Stimulated activated CD8-positive, alpha-beta memory T cell treated with anti-CD3 and anti-CD28 coated beads, Interleukin-7, amount 100 ng/mL, for 48 hours (primary cell): ENCODE measurements around the gene LDLRAD2.

ENCODE experiments used
- DNase-seq, 2 donors: peaks; one replicate each; pipeline ENCODE4 v3.0.0-alpha.2; 2020; ENCODE audit warnings: low read depth in 1 of 2; ENCODE audit errors: extremely low read depth in 1 of 2

The LDLRAD2 gene

DNA sequence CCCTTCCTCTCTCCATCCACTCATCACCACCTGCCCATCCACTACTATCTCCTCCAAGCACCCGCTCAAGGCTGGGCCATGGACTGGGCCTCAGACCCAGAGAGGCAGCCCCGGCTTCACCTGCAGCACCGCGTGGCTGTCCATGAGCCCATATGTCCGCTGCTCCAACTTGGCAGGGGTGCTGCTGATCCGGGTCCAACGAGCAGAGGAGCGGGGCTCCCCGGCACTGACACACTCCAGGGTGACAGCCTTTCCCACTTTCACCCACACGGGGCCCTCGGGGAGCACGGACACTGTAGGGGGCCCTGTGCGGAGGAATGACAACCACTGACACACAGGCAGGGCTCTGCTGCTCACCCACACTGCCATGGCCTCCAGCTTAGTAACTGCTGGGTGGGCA lies 28.9 kb downstream of the LDLRAD2 start:
- DNase-seq = no peak

DNA sequence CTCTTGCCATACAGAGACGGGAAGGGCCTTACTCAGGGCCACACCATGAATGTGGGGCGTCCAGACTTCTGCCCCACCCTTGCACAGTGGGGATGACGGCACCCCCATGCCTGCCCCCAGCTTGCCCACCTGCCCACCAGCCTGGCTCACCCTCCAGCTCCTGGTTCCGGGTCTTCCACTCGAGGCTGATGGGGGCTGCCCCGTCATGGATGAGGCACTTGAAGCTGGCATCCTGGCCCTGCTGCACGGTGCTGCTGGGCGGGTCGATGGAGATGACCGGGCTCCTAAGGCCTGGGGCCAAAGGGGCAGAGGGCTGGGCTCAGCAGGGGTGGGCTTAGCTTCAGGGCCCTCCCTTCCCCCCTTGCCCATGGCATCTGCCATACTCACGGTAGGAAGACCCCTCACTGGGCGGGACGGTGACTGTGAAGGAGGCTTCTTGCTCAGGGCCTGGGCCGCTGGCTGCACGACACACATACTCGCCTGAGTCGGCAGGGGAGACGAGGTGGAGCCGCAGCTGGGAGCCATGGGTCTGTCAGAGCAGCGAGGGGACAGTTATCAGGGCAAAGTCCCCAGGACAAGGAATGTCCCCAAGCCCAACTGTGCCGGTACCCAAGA lies 29.9 kb downstream of the LDLRAD2 start:
- no peak for DNase-seq

DNA sequence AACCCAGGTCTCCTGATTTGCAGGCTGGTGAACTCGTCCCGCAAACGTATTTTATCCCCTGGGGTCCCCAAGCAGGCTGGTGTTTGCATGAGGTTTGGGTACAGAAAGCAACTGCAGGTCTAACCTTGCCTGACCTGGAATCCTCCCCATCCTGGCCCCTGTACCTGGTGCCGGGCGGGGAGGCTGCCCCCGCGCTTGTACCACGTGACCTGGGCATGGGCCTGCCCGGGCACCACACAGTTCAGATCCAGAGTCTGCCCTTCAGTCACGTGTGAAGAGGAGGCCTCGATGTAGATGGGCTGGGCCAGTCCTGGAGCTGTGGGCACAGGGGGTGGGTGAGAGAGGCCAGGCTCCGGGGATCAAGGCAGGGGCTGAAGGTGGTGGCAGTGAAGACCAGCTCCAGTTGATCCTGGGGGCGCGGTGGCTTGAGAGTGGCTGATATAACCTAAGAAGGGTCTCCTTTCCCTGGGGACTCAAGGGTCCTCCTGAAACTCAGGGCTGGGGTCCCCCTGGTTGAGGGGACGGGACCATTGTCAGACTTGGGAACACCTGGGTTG lies 30.6 kb downstream of the LDLRAD2 start:
- no peak for DNase-seq

DNA sequence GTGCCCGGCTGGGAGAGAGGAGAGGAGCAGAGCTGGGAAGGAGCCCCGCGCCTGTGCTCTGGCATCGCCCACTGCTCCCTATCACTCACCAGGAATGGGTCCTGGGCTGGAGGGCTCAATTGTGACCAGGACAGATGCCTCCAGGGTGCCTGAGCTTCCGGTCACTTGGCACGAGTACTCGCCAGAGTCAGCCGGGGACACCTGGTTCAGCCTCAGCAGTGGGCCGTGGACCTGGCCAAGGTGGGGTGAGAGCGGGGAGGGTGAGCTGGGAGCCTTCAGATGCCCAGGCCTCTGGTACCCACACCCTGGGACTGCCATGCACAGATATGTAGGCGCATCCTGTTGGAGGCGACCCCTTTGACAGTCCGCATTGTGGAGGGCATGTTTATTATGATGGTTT lies 31.1 kb downstream of the LDLRAD2 start:
- no peak for DNase-seq

DNA sequence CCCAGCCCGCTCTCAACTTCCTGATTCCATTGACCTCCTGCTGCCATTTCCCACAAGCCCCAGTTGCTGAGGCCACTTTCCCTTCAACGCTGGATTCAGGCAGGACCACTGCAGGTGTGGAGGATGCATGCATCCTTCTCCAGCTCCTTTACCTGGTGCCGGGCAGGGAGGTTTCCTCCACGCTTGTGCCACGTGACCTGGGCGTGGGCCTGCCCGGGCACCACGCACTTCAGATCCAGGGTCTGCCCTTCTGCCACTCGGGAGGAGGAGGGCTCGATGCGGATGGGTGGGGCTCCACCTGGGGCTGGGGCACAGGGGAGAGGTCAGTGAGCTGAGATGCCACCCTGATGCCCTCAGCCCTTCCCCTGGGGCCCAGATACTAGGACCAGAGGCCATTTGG lies 31.9 kb downstream of the LDLRAD2 start:
- DNase-seq = no peak

DNA sequence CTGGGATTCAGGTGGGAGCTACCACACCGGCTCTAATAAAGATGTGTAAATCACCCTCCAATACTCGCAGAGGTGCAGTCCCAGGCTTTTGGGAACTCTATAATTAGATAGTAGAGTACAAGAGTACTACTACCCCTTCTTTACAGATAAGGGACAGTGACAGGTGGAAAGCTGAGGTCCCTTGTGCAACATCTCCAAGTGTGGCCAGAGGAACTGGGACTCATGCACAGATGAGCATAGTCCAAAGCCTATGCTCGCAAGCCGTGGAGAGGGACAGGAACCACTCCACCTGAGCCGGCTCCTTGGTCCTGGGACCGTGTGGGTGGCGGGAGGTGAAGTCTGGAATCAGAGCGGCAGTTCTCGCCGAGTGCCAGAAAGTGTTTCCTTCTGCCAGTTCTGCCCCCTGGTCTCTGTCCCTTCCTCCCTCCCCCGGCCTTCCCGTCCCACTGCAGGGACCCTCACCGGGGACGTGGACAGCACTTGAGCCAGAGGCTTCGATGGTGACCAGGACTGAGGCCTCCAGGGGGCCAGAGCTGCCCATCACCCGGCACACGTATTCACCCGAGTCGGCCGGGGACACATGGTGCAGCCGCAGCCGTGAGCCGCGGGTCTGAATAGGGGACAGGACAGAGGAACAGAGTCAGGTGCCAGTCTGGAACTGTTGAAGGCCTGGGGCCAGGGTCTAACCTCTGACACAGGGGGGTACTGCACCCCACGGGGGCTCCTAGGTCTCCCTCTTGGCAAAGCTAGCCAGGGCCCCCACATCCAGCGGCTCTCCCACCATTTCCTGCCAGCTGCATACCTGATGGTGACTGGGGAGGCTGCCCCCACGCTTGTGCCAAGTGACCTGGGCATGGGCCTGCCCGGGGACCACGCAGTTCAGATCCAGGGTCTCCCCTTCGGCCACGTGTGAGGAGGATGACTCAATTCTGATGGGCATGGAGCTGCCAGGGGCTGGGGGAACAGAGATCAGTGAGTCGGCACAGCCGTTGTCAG lies 33.9 kb downstream of the LDLRAD2 start:
- DNase-seq = no peak

DNA sequence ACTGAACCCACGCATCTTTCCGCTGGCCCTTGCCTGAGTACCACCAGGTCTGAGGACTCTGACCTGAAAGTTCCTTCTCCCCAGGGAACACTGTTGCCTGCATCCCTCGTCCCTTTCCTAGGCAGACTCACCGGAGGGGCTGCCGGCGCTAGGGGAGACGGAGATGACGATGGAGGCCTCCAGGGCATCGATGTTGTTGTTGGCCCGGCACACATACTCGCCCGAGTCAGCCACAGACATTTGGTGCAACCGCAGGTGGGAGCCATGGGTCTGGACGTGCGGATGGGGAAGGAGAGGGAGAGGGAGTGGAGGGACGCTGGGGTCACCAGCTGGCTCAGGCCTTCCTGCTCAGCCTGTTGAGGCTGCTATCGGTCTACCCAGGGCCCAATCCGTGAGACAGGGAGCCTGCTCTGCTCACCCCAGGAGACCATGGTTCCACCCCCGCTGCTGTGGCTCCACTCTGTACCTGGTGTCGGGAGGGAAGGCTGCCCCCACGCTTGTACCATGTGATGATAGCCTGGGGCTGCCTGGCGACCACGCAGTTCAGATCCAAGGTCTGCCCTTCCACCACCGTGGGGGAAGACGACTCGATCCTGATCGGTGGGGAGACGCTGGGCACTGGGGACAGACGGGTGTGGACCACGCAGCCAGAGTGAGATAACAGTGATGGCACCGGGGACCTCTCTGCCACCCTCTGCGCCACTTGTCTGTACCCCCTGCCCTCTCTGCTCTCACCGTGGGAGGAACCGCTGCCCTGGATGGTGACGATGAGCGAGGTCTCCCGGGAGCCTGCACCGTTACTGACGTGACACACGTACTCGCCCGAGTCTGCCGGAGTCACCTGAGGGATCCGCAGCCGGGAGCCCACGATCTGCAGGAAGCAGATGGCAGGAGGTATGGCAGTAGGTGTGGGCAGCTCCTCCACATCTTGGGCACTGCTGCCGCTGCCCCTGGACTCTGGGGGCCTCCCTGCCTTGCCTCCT lies 35.4 kb downstream of the LDLRAD2 start:
- no peak for DNase-seq

DNA sequence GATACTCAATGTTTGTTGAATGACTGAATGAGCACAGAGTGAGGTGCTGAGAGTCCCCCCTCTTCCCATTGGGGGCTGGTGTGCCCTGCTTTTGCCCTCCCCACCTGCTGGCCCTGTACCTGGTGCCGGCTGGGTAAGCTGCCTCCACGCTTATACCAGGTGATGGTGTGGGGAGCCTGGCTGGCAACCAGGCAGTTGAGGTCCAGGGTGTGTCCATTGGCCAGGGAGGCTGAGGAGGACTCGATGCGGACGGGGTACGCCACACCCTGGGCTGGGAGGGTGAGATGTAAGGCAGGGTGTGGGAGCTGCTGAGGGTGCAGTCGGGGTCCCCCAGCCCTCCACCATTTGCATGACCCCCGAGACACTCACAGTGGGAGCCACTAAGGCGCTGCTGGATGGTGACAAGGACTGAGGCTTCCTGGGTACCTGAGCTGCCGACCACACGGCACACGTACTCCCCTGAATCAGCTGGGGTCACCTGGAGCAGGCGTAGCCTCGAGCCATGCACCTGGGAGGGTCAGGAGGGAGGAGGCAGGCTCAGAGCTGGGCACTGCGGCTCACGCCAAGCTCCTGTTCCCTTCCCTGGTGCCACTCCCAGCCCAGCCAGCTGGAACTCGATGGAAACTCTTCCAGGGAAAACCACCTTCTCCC lies 36.6 kb downstream of the LDLRAD2 start:
- no peak for DNase-seq

DNA sequence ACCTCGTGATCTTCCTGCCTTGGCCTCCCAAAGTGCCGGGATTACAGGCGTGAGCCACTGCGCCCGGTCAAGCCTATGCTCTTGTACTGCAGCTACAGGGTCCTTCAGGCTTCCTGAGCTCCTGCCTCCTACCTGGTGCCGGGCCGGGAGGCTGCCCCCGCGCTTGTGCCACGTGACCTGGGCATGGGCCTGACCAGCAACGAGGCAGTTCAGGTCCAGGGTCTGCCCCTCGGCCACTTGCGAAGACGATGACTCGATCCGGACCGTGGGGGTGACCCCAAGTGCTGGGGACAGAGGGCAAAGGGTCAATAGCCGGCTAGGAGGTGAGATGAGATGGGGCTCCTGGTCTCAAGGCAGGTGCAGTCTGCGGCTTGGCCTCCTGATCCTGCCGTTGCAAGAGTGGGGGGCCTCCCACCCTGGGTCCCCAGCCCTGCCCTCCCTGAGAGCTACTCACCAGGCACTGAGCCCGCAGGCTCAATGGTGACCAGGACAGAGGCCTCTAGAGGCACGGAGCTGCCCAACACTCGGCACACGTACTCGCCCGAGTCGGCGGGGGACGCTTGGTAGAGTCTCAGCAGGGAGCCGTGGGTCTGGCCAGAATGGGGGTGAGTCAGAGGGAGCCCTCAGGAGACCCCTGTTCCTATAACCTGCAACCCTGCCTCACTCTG lies 38.0 kb downstream of the LDLRAD2 start:
- DNase-seq = no peak

DNA sequence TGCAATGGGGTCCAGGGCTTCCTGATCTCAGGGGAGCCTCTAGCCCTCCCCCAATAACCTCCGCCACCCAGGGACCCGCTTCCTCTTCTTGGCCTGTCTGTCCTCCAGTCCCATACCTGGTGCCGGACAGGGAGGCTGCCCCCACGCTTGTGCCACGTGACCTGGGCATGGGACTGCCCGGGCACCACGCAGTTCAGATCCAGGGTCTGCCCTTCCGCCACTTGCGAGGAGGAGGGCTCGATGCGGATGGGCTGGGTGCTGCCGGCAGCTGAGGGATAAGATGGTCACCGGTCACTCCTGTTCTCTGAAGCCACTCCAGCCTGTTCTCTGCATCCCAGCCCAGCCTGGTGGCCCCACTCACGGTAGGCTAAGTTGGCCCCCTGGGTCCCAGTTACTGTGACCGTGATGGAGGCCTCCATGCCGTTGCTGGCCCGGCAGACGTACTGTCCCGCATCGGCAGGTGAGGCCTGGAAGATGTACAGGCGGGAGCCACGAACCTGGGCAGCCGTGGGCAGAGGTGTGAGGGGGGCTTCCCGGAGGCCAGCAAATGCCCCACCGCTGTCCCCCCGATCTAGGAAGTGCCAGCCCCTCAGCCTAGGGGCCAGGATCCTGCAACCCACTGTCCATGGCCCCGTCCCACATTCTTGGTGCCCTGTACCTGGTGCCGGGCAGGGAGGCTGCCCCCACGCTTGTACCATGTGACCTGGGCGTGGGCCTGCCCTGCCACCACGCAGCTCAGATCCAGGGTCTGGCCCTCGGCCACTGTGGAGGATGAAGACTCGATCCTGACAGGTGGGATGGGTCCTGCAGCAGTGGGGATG lies 39.6 kb downstream of the LDLRAD2 start:
- no peak for DNase-seq

DNA sequence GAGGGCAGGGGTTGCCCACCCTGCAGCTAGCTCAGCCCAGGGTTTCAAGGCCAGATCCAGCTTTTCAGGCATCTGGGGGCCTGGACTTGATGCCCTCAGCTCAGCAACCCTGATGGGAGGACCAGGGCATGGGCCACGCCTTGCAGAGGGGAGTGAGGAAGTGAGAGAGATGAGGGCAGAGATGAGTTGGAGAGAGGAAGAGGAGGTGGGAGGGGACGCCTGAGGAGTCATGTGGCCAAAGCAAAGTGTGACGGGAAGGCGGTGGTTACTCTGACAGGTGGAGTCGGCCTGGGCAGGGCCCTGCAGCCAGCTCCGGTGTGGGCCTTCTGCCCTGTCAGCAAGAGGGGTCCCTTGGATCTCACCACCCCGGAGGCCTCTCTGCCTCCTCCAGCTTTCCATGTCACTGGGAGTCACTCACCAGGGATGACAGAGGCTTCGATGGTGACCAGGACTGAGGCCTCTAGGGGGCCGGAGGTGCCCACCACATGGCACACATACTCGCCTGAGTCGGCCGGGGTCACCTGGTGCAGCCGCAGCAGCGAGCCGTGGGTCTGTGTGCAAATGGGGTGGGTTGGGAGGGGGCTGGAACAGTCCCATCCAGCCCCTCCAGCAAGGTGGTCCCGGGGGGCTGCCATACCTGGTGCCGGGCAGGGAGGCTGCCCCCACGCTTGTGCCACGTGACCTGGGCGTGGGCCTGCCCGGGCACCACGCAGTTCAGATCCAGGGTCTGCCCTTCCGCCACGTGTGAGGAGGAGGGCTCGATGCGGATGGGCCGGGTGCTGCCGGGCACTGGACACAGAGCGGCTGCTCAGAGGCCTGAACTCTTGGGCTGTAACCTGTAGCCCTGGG lies 40.4 kb downstream of the LDLRAD2 start:
- DNase-seq = no peak

DNA sequence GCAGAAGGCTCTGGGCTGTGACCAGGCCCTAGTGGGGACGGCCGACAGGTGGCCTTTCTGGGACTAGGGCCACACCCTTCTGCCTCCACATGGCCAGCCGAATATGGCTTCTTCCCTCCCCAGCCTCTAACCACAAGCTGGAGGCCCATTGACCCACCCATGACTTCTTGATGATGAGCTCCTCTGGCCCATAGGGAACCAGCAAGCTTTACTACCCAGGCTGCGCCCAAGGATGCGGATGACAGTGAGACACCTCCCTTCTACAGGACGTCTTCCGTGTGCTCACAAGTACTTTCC lies 41.0 kb downstream of the LDLRAD2 start:
- DNase-seq = no peak

DNA sequence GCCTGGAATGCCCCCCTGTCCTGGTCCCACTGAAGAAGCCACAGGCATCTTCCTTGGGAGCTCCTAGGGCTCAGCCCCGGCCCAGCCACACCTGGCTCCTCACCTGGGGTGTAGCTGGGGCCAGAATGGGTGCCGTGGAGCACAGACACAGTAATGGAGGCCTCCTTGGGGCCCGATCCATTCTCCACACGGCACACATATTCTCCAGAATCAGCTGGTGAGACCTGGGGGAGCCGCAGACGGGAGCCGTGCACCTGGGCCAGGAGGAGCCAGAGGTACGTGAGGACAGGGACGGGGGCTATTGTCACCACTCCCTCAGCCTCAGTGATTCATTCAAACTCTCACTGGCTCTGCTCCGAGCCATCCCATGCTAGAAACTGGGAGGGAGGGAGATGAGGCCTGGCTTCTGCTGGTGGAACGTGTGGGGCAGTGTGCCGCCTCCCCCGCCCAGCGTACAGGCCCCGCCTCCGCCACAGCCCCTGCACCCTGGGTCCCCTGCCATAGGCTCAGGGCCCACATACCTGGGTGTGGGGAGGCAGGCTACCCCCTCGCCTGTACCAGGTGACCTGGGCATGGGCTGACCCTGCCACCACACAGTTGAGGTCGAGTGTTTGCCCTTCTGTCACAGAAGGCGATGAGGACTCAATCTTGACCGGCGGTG lies 42.2 kb downstream of the LDLRAD2 start:
- no peak for DNase-seq

DNA sequence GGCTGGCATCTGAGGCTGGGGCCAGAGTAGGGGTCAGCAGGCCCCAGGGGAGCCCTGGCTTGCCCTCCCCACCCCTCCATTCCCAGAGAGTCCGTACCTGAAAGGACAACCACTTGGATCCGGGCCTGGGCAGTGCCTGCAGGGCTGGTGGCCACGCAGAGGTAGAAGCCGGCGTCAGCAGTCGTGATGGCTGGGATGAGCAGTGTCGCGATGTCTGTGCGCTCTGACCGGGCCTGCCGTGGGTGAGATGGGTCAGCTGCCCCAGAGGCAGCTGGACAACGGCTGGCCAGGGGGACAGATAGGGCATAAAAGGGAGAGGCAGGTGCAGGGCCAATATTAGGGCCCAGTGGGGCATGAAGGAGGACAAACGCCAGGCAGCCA lies 42.7 kb downstream of the LDLRAD2 start:
- DNase-seq = no peak

DNA sequence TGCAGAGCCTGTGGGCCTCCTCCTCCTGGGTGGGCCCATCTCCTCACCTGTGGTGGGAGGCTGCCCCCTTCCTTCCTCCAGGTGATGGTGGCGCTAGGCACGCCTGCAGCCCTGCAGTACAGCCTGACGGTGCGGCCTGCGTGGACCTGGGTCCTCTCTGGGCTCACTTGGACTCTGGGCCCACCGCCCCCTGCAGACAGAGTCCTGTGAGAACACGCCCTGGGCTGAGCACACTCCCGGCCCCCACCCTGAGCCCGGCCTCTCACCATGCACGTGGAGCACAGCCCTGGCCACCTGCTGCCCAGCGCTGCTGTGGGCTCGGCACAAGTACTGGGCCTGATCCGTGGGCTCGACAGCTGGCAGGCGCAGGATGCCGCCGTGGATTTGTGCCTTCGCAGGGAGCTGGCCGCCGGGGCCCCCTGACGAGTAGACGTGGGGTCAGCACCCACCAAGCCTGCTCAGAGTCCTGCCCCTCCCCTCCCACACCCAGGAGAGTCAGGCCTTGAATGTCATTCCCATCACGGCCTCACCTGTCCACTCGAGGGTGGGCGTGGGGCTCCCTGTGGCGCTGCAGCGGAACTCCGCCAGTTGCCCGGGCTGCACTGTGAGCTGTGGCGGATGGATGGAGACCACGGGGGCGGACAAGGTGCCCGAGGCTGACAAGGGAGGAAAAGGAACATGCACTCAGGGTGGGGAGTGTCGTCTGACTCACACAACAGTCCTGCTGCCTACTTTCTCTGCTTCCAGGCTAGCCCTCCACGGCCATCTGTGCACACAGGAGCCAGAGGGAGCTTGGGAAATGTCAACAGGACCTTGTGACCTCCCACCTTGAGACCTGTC lies 43.4 kb downstream of the LDLRAD2 start:
- DNase-seq = no peak

DNA sequence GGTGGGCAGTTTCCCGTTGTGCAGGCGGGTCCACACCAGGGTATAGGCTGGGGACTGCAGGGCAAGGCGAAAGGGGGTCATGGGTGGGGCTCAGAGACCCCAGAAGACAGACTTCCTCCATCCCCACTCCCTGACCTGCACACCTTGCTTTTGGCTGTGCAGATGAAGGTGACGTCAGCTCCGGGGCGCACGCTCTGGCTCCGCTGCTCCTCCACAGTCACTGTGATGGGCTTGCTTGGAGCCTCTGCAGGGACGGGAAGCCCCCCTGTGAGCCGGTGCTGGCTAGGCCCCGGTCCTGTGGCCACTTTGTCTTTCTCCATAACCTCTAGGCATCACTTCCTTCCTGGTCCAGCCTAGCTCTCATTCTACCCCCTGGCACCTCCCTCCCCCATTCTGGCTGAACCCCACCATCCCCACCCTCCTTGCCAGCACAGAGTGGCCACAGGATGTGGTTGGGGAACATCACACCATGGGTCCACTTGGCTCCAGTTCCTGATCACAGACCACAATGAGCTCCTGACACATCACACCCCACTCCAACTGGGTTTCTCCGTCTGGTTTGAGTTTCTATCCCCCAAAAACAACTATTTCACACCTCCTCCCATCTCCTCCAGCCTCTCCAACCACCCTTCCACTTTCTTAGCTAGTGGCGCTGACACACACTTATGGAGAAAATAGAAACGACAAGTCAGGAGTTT lies 45.2 kb downstream of the LDLRAD2 start:
- DNase-seq = no peak
